CD4-positive, alpha-beta T cell treated with Interleukin-4 for 1 hour (primary cell): ENCODE measurements around the gene ELAC2.
"Not testable (repeated sequence)": the region's sequence is repeated elsewhere in the genome, so short reads cannot be mapped to it uniquely, and the experiment has no call there.

Experiments
- DNase-seq, 2 donors: peaks; one replicate each; pipeline ENCODE4 v3.0.0-alpha.2; 2020 to 2022

The ELAC2 gene

GRCh38 chr17:12985431-12986293 lies 32.2 kb downstream of the ELAC2 start:
- no peak for DNase-seq

DNA sequence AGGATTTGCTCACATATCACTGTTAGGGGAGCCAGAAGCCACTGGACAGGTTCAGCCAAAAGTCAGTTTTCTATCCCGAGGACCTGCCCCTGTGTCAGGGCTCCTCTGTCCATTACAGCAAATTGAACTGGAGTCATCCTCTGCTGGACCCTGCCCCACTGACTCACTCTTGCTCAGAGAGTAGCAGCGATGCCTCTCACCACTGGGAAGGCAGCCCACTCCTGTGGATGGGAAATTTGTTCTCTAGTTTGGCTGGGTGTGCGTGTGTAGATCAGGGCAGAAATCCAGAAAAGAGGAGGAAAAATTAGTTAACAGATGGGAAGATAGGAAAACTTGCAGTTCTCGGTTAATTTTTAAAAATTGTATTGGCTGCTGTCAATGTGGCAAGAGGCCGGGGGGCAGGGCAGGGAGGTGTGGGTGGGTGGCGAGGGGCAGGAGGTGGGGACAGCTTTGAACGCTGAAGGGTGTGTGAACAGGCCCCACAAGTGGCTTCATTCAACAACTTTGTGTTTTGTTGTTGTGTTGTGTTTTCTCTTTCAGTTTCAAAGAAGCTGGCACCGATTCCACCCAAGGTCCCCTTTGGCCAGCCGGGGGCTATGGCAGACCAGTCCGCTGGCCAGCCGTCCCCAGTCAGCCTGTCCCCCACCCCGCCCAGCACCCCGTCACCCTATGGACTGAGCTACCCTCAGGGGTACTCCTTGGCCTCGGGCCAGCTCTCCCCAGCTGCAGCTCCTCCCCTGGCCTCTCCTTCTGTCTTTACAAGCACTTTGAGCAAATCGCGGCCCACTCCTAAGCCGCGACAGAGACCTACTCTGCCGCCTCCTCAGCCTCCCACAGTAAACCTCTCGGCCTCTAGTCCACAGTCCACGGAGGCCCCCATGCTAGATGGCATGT lies 33.6 kb downstream of the ELAC2 start:
- no peak for DNase-seq

GRCh38 chr17:12982224-12982623 lies 35.6 kb downstream of the ELAC2 start:
- DNase-seq = peak; percentile 26 to 43

- DNase-seq = no peak
Observed at GRCh38 chr17:12979826-12980500, 37.9 kb downstream of the ELAC2 start.

DNA sequence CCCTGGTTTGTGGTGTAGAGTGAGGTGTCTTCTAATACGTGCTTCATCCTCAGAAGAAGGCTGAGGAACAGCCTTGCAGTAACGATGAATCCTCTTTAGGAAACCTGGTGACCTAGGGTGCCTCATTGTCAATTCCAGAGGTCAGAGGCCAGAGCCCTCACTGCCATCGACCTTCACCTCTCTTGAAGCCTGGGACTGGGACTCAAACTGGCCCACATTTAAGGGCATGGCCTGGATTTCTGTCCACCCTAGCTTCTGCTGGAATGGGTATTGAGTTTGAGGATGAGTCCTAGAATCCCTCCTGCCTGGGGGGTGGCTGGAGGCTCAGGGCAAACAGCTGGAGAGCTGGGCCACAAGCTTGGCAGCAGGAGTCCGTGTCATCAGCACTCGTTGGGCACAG lies 38.6 kb downstream of the ELAC2 start:
- no peak for DNase-seq

GRCh38 chr17:12978787-12979186 lies 39.0 kb downstream of the ELAC2 start:
- not testable (repeated sequence) for DNase-seq

- DNase-seq = no peak
Observed at GRCh38 chr17:12977008-12977751, 40.6 kb downstream of the ELAC2 start.

DNA sequence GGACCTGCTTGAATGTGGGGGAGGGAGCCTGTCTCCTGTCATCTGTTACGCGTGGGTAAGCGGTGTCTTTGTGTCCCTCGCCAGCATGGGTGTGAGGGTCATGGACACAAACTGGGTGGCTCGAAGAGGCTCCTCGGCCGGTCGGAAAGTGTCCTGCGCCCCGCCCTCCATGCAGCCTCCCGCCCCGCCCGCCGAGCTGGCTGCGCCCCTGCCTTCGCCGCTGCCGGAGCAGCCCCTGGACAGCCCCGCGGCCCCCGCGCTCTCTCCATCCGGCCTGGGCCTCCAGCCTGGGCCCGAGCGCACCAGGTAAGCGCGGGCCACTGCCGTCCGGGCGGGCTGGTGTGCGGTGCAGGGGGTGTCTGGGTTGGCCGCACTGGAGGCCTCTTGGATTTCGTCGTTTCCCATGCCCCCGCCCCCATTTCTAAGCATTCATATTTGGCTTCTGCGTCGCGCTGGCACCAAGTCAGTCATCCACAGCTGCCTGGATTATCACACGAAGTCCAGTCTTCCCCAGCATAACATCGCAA lies 43.8 kb downstream of the ELAC2 start:
- DNase-seq = no peak

GRCh38 chr17:12973496-12974004 lies 44.3 kb downstream of the ELAC2 start:
- no peak for DNase-seq

- DNase-seq = no peak
Observed at GRCh38 chr17:12967962-12968361, 49.9 kb downstream of the ELAC2 start.

- no peak for DNase-seq
Observed at GRCh38 chr17:12966413-12966812, 51.4 kb downstream of the ELAC2 start.

DNA sequence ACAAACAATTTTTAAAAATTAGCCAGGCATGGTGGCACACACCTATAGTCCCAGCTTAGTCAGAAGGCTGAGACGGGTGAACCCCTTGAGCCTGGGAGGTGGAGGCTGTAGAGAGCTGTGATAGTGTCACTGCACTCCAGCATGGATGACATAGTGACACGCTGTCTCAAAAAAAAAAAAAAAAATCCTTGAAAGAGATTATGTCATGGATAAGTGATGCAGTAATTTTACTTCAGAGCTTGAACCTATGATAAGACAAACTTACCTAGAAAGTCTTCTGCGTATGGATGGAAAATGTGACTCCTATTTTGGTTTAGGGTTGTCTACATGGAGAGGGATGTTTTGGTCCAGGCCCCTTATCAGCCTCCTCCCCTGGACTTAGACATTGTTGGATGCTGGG lies 51.8 kb downstream of the ELAC2 start:
- DNase-seq = no peak

DNA sequence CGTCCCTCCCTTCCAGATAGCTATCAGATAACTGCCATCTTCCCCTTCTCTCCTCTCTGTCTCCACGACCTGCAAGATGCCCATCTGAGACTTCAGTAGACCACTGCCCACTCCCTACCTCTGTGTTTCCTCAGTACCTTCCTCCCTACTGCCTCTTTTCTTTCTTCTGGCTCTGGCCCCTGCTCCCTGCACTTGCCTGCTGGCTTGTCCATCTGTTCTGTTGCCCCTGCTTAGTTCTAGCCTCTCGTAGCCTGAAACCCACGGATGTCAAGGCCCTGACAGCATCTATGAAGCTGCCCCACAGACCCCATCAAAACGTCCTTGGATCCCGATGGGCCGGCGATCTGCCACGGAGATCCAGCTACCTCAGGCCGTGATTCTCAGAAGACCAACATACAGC lies 53.0 kb downstream of the ELAC2 start:
- DNase-seq = no peak

DNA sequence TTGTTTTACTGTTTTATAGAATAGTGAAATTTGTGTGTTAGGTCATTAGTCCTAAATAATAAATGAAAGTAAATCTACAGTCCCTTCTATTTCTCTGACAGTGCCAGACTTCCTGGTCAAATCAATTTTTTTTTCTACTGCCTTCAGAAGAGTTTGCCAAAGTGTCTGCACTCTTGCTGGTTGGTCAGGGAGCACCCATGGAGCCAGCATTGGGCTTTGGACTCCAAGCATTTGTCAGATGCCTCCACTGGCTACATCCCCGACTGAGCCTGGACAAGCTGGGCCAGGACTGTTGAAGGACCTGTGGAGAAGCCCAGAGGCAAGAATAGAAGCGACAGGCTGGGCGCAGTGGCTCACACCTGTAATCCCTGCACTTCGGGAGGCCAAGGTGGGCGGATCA lies 53.7 kb downstream of the ELAC2 start:
- DNase-seq = no peak

DNA sequence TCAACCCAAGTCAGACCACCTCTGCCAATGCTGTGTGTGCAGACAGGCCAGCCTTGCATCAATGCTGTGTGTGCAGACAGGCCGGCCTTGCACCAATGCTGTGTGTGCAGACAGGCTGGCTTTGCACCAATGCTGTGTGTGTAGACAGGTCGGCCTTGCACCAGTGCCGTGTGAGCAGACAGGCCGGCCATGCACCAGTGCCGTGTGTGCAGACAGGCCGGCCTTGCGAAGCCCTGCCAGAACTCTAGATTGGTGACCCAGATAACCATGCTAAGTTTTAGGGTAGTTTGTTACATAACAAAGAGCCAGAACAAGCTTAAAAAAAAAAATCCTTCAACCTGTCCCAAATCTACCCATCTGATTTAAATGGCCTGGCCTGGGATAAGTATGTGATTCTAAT lies 54.3 kb downstream of the ELAC2 start:
- no peak for DNase-seq

DNA sequence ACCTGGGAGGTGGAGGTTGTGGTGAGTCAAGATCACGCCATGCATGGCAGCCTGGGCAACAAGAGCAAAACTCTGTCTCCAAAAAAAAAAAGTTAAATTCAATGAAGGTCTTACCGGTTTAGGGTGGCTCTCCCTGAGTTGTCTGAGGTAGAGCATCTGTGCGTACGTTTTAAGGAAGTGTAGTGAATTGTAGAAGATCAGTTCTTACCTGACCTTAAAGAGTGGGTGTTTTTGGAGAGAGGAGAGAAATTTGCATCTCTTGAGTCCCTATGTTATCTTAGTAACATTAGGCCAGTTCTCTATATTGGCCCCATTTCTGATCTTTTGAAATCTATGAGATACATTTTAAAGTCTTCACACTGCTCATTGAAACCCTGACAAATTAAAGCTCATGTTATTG lies 56.2 kb downstream of the ELAC2 start:
- DNase-seq = no peak

DNA sequence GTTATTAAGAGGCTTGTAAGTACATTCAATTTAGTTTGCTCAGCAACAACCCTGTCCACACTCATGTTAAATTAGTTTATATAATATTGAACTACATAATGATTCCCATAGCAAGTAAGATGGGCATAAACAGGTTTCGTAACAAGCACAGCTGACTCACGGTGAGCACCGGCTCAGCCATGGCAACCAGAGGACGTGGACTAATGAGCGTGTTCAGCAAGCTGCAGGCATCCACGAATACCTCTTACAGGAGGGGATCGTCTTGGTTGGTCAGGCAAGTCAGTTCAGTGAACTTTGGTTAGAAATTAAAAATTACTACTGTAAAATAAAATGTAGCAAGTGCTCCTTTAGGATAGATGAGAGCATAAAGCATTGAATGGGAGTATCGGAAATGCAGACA lies 58.4 kb downstream of the ELAC2 start:
- no peak for DNase-seq

DNA sequence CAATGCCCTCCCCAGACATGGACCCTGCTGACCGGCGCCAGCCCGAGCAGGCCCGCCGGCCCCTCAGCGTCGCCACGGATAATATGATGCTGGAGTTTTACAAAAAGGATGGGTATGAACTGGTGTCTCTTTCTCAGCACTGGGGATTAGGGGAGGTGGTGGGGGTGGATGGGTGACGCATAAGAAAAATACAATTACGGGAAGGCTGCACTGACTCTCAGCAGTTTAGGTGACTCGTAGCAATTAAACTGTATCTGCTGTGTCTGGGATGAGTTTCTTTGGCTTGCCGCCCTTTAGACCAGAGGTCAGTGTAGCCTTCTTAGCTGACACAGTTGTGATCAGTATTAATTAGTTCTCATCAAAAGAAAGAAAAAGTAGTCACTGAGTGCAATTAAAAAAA lies 59.0 kb downstream of the ELAC2 start:
- DNase-seq = no peak

DNA sequence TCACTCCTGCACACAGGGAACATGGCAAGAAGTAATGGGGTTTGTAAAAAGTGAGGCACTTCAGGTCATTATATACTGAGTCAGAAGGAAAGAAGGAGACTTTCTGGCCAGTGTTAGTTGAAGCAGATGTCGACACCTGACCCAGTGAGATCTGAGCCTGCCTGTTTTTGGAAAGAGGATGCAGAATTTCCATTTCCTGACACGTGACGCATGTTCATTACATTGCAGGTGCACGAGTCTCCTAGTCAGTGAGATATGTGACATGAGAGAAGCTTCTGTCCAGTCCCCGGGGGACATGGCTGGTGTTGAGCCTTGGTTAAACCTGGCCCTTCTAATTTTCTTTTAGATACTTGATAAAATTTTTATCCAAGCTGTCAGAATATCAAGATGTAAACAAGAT lies 62.3 kb downstream of the ELAC2 start:
- DNase-seq = no peak

GRCh38 chr17:12953156-12953555 lies 64.7 kb downstream of the ELAC2 start:
- DNase-seq = no peak

DNA sequence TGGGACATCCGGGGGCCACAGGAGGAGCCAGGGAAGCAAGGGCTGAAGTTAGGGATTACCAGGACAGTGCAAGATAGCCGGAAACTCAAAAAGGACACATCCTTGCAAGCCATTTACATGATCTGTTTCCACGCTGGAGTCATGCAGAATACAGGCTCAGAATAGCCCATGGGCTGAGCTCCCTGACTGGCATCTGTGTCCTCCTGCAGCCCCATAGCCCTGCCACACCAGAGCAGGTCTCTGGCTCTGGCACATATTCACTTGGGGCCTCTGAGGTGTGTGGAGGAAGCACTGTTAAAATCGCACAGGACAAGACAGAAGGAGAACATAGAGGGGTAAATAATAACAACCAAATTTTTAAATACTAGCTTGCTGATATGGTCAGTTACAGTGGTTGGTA lies 65.8 kb downstream of the ELAC2 start:
- no peak for DNase-seq

- no peak for DNase-seq
Observed at GRCh38 chr17:12947047-12947446, 70.8 kb downstream of the ELAC2 start.
